Urinary bladder (tissue), 4 donors: Measurements from ENCODE around the gene NXPH2. TPM values are rescaled to one million over a fixed set of nuclear protein-coding genes. Genes with fewer than 3 reads are reported as not detected.

Experiments
- DNase-seq: peaks from one replicate; pipeline ENCODE4 v3.0.0-alpha.2; 2015; ENCODE audit errors: extremely low spot score
- H3K27ac ChIP-seq: one replicate; pipeline ENCODE4 v1.5.1; 2013; ENCODE audit warnings: low read depth, mild to moderate bottlenecking, moderate library complexity
- H3K36me3 ChIP-seq: one replicate; pipeline ENCODE4 v1.6.1; 2013; ENCODE audit warnings: mild to moderate bottlenecking, moderate library complexity; ENCODE audit not compliant: insufficient read depth
- H3K4me1 ChIP-seq: one replicate; pipeline ENCODE4 v1.6.1; 2013; ENCODE audit warnings: mild to moderate bottlenecking, moderate library complexity; ENCODE audit not compliant: insufficient read depth
- H3K4me3 ChIP-seq: one replicate; pipeline ENCODE4 v1.5.1; 2013; ENCODE audit warnings: low read depth, low read length
- whole genome bisulfite sequencing: extraction: QIAGEN DNeasy Blood & Tissue Kit; methylation state at CpG from one replicate; pipeline ENCODE4 v1.1.7; 2013; 5-methylcytosine and 5-hydroxymethylcytosine counted together
- polyA plus RNA-seq: library from polyadenylated mRNA; stranded (reverse); fragments of 200-250 nt; gene quantifications from one replicate; pipeline ENCODE4 v1.2.3, GENCODE V29; 2013
- total RNA-seq: library from RNA; depleted of rRNA; stranded (reverse); fragments of >200 nt; gene quantifications from one replicate; pipeline ENCODE4 v1.2.3, GENCODE V29; 2014
- donor health status: healthy with polysubstance abuse.
- donor health status: healthy.

The NXPH2 gene
- total RNA-seq (1.5 TPM), polyA plus RNA-seq (not detected)

DNA sequence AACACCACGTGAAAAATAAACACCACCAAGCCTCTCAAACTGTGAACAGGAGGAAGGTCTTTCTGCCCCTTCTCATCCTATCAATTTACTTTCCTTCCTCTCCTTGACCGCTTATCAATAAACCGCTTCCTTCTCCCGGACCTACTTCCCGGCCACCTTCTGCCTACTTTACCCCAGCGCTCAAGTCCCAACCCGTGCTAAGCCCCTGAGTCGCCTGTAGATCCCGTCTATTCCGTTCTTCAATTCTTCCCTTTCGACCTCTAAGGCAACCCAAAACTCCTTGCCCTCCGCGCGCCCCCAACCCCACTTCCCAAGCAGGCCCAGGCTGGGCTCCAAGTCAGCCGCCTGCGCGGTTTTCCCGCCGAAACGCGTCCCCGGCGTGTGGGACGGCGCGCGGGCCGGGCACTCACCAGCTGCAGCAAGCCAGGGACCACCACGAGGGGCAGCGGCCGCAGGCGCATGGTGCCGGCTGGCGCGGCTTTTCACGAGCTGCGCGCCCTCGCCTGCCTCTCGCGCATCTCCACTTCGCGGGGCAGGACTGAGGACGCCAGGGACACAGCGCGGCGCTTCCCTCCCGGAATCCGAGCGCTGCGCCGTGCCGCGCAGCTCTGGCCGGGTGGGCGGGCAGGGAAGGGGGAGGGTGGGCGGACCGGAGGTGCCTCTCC, at the start of gene NXPH2:
Gene NXPH2 (minus strand): TSS at position 610 of the 665 bp plus-strand sequence. CDS start 149 bp downstream, at position 461.
- DNase-seq: no peak

DNA sequence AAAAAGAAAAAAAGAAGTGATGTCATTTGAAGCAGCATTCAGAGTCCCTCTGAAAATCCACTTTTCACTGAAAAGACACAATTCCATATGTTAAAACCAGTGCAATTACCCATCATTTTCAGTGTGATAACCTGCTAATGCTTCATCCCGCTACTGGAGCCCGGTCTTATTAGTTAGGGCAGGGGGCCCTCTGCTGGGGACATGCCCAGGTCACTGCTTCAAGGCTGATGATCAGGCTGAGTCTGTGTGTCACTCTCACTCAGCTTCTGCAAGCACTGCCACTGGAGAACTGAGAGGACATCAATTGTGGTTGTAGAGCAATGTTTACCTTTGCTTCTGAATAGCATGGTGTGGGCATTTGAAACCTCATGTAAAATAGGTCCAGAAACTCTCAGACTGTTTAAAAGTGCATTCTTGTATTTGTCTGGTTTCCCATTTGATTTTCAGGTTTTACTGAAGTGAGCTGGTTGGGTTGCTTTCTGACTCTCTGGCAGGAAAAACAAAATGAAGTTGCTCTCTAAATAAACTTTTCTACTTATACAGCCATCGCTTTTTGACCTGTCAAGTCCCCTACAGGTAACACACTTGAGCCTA, 49.2 kb upstream of the NXPH2 start:
- 57% methylated on average over 3 of the region's 3 CpGs for WGBS
- no peaks in the 10 kb centered on the region for H3K36me3 ChIP-seq
- H3K4me1 ChIP-seq: no peaks in the 10 kb centered on the region
- H3K4me3 ChIP-seq: no peak overlapping the region
- no peak for DNase-seq
- no peak overlapping the region for H3K27ac ChIP-seq

More for the DNA sequence above, at the start of gene NXPH2:
- whole genome bisulfite sequencing: under 1% methylated on average over 58 of the region's 58 CpGs
- H3K27ac ChIP-seq: no peak within 1 kb of the TSS
- no peaks in the 10 kb centered on the region for H3K36me3 ChIP-seq
- H3K4me1 ChIP-seq: no peaks in the 10 kb centered on the region
- peak within 1 kb of the TSS; percentile 7 for H3K4me3 ChIP-seq

DNA sequence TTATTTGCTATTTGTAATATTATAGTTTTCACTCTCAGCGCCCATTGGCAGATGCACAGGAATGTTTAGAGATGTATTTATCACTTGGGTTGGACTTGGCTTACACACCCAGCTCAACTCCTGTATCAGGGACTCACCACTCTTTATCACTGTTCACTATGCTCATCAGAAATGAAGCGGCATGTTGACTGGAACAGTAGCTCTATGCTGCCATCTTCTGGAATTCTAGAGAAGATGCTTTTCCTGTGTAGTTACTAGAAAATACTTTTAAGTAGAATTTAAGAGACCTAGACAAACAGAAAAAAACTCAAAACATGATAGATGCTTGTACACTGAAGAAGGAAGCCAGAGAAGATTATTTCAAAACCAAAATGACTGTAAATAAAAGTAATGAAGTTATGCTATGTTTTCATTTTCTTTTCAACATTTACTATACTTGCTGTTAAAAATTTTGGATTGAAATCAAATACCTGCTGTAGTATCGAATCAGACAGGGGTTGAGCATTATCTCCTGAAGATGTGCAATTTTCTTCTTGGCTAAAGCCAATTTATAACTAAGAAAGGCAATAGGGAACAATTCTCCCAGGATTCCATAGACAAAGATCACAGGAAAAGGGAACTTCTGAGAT, 47.4 kb upstream of the NXPH2 start:
- no peak for DNase-seq
- 21% methylated on average over 3 of the region's 3 CpGs for WGBS
- H3K27ac ChIP-seq: no peak overlapping the region
- H3K36me3 ChIP-seq: no peaks in the 10 kb centered on the region
- H3K4me3 ChIP-seq: no peak overlapping the region
- H3K4me1 ChIP-seq: no peaks in the 10 kb centered on the region

DNA sequence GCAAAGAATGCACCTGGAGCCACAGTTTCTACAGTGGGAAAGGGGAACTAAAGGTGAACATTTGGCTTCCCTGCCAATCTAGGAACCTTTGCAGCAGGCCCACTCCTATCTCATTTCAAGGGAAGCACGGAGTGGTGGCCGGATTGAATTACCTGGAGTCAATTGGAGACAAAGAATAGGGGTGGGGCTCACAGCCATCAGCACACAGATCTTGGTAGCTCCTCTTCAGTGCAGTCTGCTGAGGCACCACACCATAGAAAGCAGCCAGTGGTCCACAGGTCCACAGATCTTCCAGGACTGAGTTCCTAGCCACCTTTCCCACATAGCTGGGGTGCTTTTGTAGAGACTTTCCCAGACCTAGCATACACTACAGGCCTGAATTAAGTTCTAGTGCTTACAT, 43.5 kb upstream of the NXPH2 start:
- Histone ChIP-seq H3K36me3 (no peaks in the 10 kb centered on the region), H3K4me1 (no peaks in the 10 kb centered on the region), H3K27ac (no peak overlapping the region), H3K4me3 (no peak overlapping the region)
- no peak for DNase-seq
- WGBS: 70% methylated on average over 2 of the region's 2 CpGs

DNA sequence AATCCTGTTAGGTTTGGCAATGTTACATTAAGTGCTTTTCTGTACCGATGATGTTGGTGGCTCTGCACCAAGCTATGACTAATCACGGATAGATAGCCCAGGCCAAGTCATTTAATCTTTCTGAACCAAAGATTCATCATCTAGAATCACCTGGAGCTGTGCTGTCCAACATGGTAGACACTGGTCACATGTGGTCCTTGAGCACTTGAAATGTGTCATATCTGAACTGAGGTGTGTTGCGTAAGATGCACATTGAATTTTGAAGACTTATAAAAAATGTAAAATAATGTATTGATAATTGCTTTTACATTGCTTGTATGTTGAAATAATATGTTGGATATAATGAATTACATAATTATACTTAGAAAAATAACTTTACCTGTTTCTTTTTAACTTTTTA, 39.8 kb upstream of the NXPH2 start:
- 83% methylated on average over 3 of the region's 3 CpGs for WGBS
- Histone ChIP-seq H3K4me3 (no peak overlapping the region), H3K4me1 (no peaks in the 10 kb centered on the region), H3K36me3 (no peaks in the 10 kb centered on the region), H3K27ac (no peak overlapping the region)
- no peak for DNase-seq

DNA sequence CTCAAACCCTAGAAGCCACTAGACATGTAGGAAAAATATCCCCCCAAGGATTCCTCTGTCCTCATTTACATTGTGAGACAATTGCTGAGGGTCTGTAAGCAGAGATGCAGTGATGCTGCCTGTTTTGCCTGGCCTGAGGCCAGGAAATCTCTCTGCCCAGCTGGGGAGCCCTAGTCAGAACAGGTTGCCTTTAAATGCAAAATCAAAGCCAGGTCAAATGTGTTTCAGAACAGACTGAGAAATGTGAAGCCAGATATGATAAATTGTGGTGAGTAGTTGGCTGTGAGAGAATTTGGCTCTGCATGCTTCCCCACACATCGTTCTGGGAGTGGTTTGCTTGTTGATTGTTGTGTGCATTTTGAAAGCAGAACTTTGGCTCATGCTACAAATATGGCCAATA, 38.4 kb upstream of the NXPH2 start:
- Histone ChIP-seq H3K4me3 (no peak overlapping the region), H3K4me1 (no peaks in the 10 kb centered on the region), H3K36me3 (no peaks in the 10 kb centered on the region), H3K27ac (no peak overlapping the region)
- 21% methylated on average over 1 of the region's 1 CpG for WGBS
- no peak for DNase-seq

DNA sequence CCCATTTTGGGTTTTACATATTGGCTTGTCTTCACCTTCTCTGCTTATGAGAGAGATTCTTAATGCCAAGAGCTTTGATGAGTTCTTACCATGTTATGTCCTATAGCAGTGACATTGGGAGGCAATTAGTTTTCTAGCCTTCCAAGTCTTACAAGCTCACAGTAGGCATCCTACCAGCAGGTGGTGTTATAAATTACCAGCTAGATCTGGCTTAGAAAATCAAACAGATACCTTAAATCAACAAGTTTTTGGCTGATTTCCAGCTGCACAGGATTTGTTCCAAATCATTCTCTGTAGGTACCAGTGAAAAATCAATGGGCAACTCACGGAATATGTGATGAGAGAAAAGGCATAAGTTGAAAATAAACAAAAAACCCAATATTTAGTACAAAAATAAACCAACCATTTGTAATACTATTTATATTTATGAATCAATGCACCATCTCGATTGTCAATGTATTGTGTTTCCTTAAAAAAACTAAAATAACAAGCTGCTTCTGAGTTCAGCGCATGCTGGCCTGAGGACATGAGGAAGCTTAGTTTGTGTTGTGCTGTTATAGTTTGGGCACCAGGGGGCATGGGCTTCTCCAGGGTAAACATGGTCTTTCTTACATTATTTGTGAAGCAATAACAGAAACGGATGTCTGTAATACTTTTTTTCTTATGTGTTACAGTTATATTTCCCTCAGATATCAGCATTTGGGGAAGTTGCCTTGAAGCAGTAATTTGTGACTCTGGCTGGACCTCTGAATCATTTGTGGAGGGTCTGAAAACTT, 34.1 kb upstream of the NXPH2 start:
- no peaks in the 10 kb centered on the region for H3K36me3 ChIP-seq
- no peak overlapping the region for H3K4me3 ChIP-seq
- DNase-seq: no peak
- WGBS: 69% methylated on average over 4 of the region's 4 CpGs
- H3K27ac ChIP-seq: no peak overlapping the region
- no peaks in the 10 kb centered on the region for H3K4me1 ChIP-seq

DNA sequence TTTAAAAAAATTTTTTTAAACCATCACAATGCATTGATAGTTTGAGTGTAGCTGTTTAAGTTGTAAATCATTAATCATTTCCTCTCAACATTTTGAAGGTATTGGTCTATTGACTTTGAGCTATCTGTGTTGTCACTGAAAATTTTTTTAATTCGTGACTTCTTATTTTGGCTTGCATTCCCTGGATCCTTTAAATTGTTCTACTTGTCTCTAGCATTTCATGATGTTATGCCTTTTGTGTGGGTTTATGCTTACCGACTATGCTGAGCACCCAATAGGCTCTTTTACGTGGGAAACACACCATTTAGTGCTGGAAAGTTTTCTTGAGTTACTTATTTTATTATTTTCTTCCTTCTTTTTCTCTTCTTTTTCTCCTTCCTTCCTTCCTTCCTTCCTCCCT, 31.2 kb upstream of the NXPH2 start:
- 88% methylated on average over 3 of the region's 3 CpGs for WGBS
- H3K4me3 ChIP-seq: no peak overlapping the region

DNA sequence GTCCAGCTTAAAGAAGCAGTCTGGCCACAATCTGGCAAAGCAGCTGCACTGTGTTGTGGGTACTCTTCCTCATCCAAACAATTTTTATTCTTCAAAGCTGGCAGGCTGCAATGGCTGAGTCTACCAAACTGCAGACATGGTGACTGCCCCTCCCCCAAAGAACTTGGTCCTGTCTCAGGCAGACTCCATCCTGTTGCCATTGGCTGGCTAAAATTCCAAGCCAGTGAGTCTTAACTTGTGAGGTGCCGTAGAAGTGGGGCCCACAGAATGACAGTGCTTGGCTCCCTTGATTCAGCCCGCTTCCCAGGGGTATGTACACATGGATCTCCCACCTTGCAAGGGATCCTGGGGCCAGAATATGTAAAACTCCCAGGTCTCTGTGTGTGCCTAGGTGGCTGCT, 14.5 kb upstream of the NXPH2 start:
- no peak overlapping the region for H3K27ac ChIP-seq
- no peaks in the 10 kb centered on the region for H3K4me1 ChIP-seq
- no peaks in the 10 kb centered on the region for H3K36me3 ChIP-seq
- 91% methylated on average over 2 of the region's 2 CpGs for WGBS
- no peak overlapping the region for H3K4me3 ChIP-seq
- no peak for DNase-seq

More for the DNA sequence above, 31.2 kb upstream of the NXPH2 start:
- no peak for DNase-seq
- Histone ChIP-seq H3K27ac (no peak overlapping the region), H3K4me1 (no peaks in the 10 kb centered on the region), H3K36me3 (no peaks in the 10 kb centered on the region)

DNA sequence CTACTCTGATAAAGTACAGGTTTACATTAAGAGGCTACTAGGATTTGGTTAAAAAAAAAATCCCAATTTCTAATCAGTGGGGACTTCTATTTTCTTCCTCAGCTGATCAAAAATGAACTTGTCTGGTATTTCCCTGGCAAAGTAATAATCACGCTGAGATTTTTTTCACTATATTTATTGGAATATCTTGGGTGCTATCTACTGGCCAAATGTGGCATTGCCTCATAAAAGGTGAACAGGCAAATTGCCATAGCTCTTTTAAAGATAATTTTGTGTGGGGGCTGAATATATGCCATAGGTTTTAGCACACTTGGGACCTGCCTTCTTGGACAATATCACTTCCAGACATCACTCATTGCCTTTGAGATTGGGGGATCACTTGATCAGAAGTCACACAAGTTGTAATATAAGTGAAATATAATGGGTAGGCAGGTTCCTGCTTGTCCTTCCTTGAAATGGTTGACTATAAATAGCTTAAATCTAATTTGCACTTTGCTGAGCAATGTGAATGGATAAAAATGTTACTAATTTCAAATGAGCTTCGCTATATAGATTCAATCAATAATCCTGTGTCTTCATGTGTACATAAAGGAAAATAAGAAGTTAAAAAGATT, 7.0 kb upstream of the NXPH2 start:
- no peak overlapping the region for H3K4me3 ChIP-seq
- 25% methylated on average over 2 of the region's 2 CpGs for WGBS
- H3K27ac ChIP-seq: no peak overlapping the region
- DNase-seq: no peak
- H3K36me3 ChIP-seq: no peaks in the 10 kb centered on the region
- H3K4me1 ChIP-seq: no peaks in the 10 kb centered on the region

DNA sequence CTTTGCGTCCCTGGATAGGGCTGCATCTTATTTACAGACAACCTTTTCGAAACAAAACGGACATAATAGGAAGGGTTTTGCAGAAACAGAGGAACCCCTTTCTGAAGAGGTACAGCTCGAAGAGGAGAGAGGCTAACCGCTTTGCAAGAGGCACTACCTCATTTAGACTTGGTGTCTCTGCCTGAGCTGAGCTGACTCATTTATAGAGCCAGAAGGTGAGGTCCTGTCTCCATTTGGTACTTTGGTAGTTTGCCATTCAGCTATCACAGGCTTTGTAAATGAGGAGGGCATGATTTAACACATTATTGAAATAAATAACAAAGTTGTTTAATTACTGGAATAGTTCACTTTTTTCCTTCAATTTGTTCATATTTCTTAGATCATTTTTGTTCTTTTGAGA, 2.2 kb upstream of the NXPH2 start:
- DNase-seq: no peak
- 89% methylated on average over 5 of the region's 5 CpGs for WGBS
- Histone ChIP-seq H3K4me1 (no peaks in the 10 kb centered on the region), H3K27ac (no peak overlapping the region), H3K36me3 (no peaks in the 10 kb centered on the region), H3K4me3 (no peak overlapping the region)

DNA sequence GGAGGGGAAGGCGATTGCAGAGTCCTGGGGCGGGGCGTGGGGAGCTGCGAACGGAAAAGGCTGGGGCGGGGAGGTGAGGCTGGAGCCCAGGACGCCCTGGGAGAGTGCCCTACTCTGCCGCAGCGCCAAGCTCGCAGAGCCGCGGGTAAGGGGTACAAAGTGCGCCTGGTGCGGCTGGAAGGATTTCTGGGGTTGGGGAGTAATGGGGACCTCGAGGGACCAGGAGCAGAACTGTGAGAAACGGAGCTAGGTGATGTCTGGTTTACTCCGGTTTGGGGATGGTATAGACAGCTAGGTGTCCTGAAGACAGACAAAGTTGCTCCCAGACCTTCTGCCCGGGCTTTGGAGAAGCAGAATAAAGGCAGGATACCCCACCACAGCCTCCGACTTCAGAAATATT, 718 bp upstream of the NXPH2 start:
- 9% methylated on average over 19 of the region's 19 CpGs for WGBS
- H3K4me3 ChIP-seq: no peak overlapping the region
- H3K36me3 ChIP-seq: no peaks in the 10 kb centered on the region
- no peak overlapping the region for H3K27ac ChIP-seq
- no peaks in the 10 kb centered on the region for H3K4me1 ChIP-seq
- no peak for DNase-seq

DNA sequence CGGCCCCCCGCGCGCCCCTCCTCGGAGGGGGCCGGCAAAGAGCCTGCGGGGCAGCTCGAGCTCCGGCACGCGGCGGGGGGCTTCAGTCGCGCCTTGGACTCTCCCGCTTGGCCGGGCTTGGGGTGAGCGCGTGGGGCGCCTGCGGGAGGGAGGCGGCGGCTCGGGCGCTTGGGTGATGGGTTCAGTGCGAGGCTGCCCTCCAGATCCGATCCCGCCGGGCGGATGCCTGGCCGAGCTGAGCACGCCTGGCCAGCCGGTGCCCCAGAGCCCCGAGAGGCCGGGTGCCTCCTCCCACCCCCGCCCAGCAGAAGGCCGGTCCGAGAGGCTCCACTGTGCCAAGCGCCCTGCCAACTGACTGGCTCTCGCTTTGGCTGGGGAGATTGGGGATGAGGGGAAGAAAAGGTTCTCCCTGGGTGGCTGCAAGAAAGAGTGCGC, 273 bp upstream of the NXPH2 start:
- no peak overlapping the region for H3K27ac ChIP-seq
- under 1% methylated on average over 40 of the region's 40 CpGs for WGBS
- peak overlapping the region; percentile 7 for H3K4me3 ChIP-seq
- H3K36me3 ChIP-seq: no peaks in the 10 kb centered on the region
- no peaks in the 10 kb centered on the region for H3K4me1 ChIP-seq
- DNase-seq: no peak
